IMR-90 (cell line): ENCODE results near the gene NGFR. TPM values are rescaled to one million over a fixed set of nuclear protein-coding genes. Genes with fewer than 3 reads are reported as not detected.

Source experiments
- ATAC-seq: fragments of 200-7000 bp; cut with Tn5 transposase; 2 replicates; pipeline ENCODE4 v1.9.1; 2020; ENCODE audit warnings: low read depth, mild to moderate bottlenecking, moderate library complexity
- BruUV-seq: library from RNA; stranded (reverse); fragments of 400-500 nt; replicated peaks from 2 replicates; lab custom pipeline; 2021; lab: Mats Ljungman, UMichigan
- CTCF ChIA-PET: fragments of 300-600 bp; formaldehyde crosslinking; extraction: SDS; loops from one replicate; lab custom pipeline; 2021; ENCODE audit warnings: antibody characterized with exemption; lab: Yijun Ruan, JAX
- POLR2A ChIA-PET: fragments of 300-600 bp; sonication (Branson Sonifier 250); formaldehyde crosslinking; loops from one replicate; lab custom pipeline; 2022; ENCODE audit warnings: antibody characterized with exemption; ENCODE audit not compliant: unreplicated experiment; lab: Charles Lee
- DNase-seq: peaks from one replicate; pipeline ENCODE4 v3.0.0; 2013
- H2AFZ ChIP-seq: replicated peaks from 2 replicates; pipeline ENCODE3; 2013; ENCODE audit warnings: low read length, mild to moderate bottlenecking; ENCODE audit not compliant: poor library complexity
- H2AK5ac ChIP-seq: 2 replicates; pipeline ENCODE4 v1.6.1; 2013; ENCODE audit warnings: low read depth, low read length, inconsistent platforms
- H2AK9ac ChIP-seq: replicated peaks from 2 replicates; pipeline ENCODE3; 2013; ENCODE audit warnings: mild to moderate bottlenecking, low read depth, low read length, moderate library complexity; ENCODE audit not compliant: poor library complexity
- H2BK120ac ChIP-seq: 2 replicates; pipeline ENCODE4 v1.6.1; 2013; ENCODE audit warnings: low read depth, low read length, inconsistent platforms
- H2BK15ac ChIP-seq: 3 replicates; pipeline ENCODE4 v1.6.1; 2013; ENCODE audit warnings: low read depth, low read length, inconsistent platforms
- H2BK20ac ChIP-seq: 2 replicates; pipeline ENCODE4 v1.6.1; 2013; ENCODE audit warnings: low read depth, mild to moderate bottlenecking, inconsistent platforms, low read length, moderate library complexity
- H2BK5ac ChIP-seq: 2 replicates; pipeline ENCODE4 v1.6.1; 2013; ENCODE audit warnings: mild to moderate bottlenecking, low read depth, low read length, inconsistent platforms; ENCODE audit not compliant: poor library complexity, severe bottlenecking
- H3K14ac ChIP-seq: replicated peaks from 2 replicates; pipeline ENCODE4 v1.6.1; 2013; ENCODE audit warnings: low read depth, low read length, inconsistent platforms
- H3K18ac ChIP-seq: 2 replicates; pipeline ENCODE4 v1.6.1; 2013; ENCODE audit warnings: low read depth, low read length, control low read depth
- H3K23ac ChIP-seq: 2 replicates; pipeline ENCODE4 v1.6.1; 2013; ENCODE audit warnings: low read depth, low read length, inconsistent platforms
- H3K27ac ChIP-seq: 2 replicates; pipeline ENCODE4 v1.5.1; 2013; ENCODE audit warnings: mild to moderate bottlenecking, control low read depth, low read length; ENCODE audit not compliant: insufficient read depth
- H3K27me3 ChIP-seq: 2 replicates; pipeline ENCODE4 v1.6.1; 2013; ENCODE audit warnings: low read length; ENCODE audit not compliant: control insufficient read depth, insufficient read depth
- H3K36me3 ChIP-seq: 2 replicates; pipeline ENCODE4 v1.6.1; 2013; ENCODE audit warnings: low read length, mixed read lengths; ENCODE audit not compliant: control insufficient read depth, insufficient read depth
- H3K4ac ChIP-seq: 2 replicates; pipeline ENCODE4 v1.6.1; 2013; ENCODE audit warnings: low read depth, low read length, inconsistent platforms
- H3K4me1 ChIP-seq: 2 replicates; pipeline ENCODE4 v1.6.1; 2013; ENCODE audit warnings: low read length, mixed read lengths; ENCODE audit not compliant: control insufficient read depth, insufficient read depth
- H3K4me2 ChIP-seq: 2 replicates; pipeline ENCODE4 v1.6.1; 2013; ENCODE audit warnings: low read depth, mild to moderate bottlenecking, control low read depth, low read length, moderate library complexity
- H3K4me3 ChIP-seq: 2 replicates; pipeline ENCODE4 v1.5.1; 2013; ENCODE audit warnings: low read depth, mild to moderate bottlenecking, control low read depth, low read length, moderate library complexity; ENCODE audit not compliant: insufficient read depth
- H3K56ac ChIP-seq: 2 replicates; pipeline ENCODE4 v1.6.1; 2013; ENCODE audit warnings: low read length, inconsistent platforms; ENCODE audit not compliant: insufficient read depth; ENCODE audit errors: extremely low read depth
- H3K79me1 ChIP-seq, 2 experiments: 2 replicates each; pipeline ENCODE4 v1.6.1; 2013; ENCODE audit warnings: low read length in 2 of 2, inconsistent platforms in 1 of 2, low read depth in 1 of 2
- H3K9ac ChIP-seq: 2 replicates; pipeline ENCODE4 v1.6.1; 2013; ENCODE audit warnings: low read depth, low read length, control low read depth
- H3K9me1 ChIP-seq: 2 replicates; pipeline ENCODE4 v1.6.1; 2013; ENCODE audit warnings: low read length, inconsistent platforms; ENCODE audit not compliant: insufficient read depth
- H3K9me3 ChIP-seq: 2 replicates; pipeline ENCODE4 v1.6.1; 2013; ENCODE audit warnings: low read length; ENCODE audit not compliant: control insufficient read depth, insufficient read depth
- H4K20me1 ChIP-seq: 2 replicates; pipeline ENCODE4 v1.6.1; 2013; ENCODE audit warnings: low read length, inconsistent platforms; ENCODE audit not compliant: insufficient read depth
- H4K5ac ChIP-seq: 2 replicates; pipeline ENCODE4 v1.6.1; 2013; ENCODE audit warnings: mild to moderate bottlenecking, low read depth, low read length, control low read depth
- H4K8ac ChIP-seq, 2 experiments: 2 replicates each; pipeline ENCODE4 v1.6.1; 2013; ENCODE audit warnings: low read depth in 2 of 2, low read length in 2 of 2, control low read depth in 1 of 2, inconsistent platforms in 1 of 2
- H4K91ac ChIP-seq: 2 replicates; pipeline ENCODE4 v1.6.1; 2013; ENCODE audit warnings: low read depth, low read length, inconsistent platforms; ENCODE audit not compliant: insufficient read depth
- BHLHE40 ChIP-seq: fragments of 150-350 bp; IDR thresholded peaks from 2 replicates; pipeline ENCODE4 v1.6.1; 2016; ENCODE audit warnings: mild to moderate bottlenecking, low read depth, low read length
- CEBPB ChIP-seq: IDR thresholded peaks from 2 replicates; pipeline ENCODE4 v1.6.1; 2012; ENCODE audit warnings: low read depth, low read length, improper control_type of control experiment
- CHD1 ChIP-seq: IDR thresholded peaks from 2 replicates; pipeline ENCODE4 v1.6.1; 2012; ENCODE audit warnings: low read depth, low read length, improper control_type of control experiment
- CTCF ChIP-seq: conservative IDR thresholded peaks from 2 replicates; pipeline ENCODE4 v1.5.1; 2012; ENCODE audit warnings: mild to moderate bottlenecking, low read depth, low read length, improper control_type of control experiment
- ELK1 ChIP-seq: fragments of 150-350 bp; IDR thresholded peaks from 2 replicates; pipeline ENCODE4 v1.6.1; 2016; ENCODE audit warnings: low read depth, mild to moderate bottlenecking, low read length, moderate library complexity, borderline replicate concordance
- FOS ChIP-seq: fragments of 150-350 bp; IDR thresholded peaks from 2 replicates; pipeline ENCODE4 v1.6.1; 2016; ENCODE audit warnings: low read depth, low read length
- MAFK ChIP-seq: IDR thresholded peaks from 2 replicates; pipeline ENCODE4 v1.6.1; 2012; ENCODE audit warnings: low read depth, low read length, improper control_type of control experiment
- MAZ ChIP-seq: IDR thresholded peaks from 2 replicates; pipeline ENCODE4 v1.6.1; 2012; ENCODE audit warnings: low read depth, mild to moderate bottlenecking, low read length, improper control_type of control experiment, moderate library complexity, borderline replicate concordance
- MXI1 ChIP-seq: IDR thresholded peaks from 2 replicates; pipeline ENCODE4 v1.6.1; 2012; ENCODE audit warnings: low read depth, mild to moderate bottlenecking, low read length, moderate library complexity, borderline replicate concordance
- NFE2L2 ChIP-seq: fragments of 150-350 bp; IDR thresholded peaks from 2 replicates; pipeline ENCODE4 v1.6.1; 2016; ENCODE audit warnings: low read depth, mild to moderate bottlenecking, low read length
- POLR2A ChIP-seq: IDR thresholded peaks from 2 replicates; pipeline ENCODE4 v1.6.1; 2012; ENCODE audit warnings: mild to moderate bottlenecking, low read depth, low read length
- RAD21 ChIP-seq: IDR thresholded peaks from 2 replicates; pipeline ENCODE4 v1.6.1; 2012; ENCODE audit warnings: low read length, improper control_type of control experiment
- RCOR1 ChIP-seq: IDR thresholded peaks from 2 replicates; pipeline ENCODE4 v1.6.1; 2012; ENCODE audit warnings: mild to moderate bottlenecking, low read length, improper control_type of control experiment; ENCODE audit not compliant: insufficient replicate concordance
- RFX5 ChIP-seq: IDR thresholded peaks from 2 replicates; pipeline ENCODE4 v1.8.0; 2012; ENCODE audit warnings: low read depth, mild to moderate bottlenecking, low read length, moderate library complexity
- SMC3 ChIP-seq: fragments of 150-350 bp; IDR thresholded peaks from 2 replicates; pipeline ENCODE4 v1.6.1; 2016; ENCODE audit warnings: low read depth, mild to moderate bottlenecking, antibody characterized with exemption, low read length, moderate library complexity
- USF2 ChIP-seq: fragments of 150-350 bp; IDR thresholded peaks from 2 replicates; pipeline ENCODE4 v1.6.1; 2017; ENCODE audit warnings: mild to moderate bottlenecking, antibody characterized with exemption, low read length, low read depth
- WGBS, 2 experiments: methylation state at CpG; one replicate each; pipeline versions ENCODE4 v1.1.5 to v1.1.7; 2013; ENCODE audit warnings: missing lambda C conversion rate in 2 of 2; ENCODE audit not compliant: insufficient read length in 1 of 2; ENCODE audit errors: extremely low coverage in 2 of 2; 5-methylcytosine and 5-hydroxymethylcytosine counted together
- dilution Hi-C: fragments of 300-500 bp; cut with HindIII; formaldehyde crosslinking; loops from one replicate; pipeline ENCODE4 v1.14.3; 2018; ENCODE audit warnings: low sequenced_read_pairs; ENCODE audit not compliant: unreplicated experiment
- in situ Hi-C: fragments of 300-500 bp; cut with MboI; formaldehyde crosslinking; loops from 3 replicates; pipeline ENCODE4 v1.14.3; 2019; ENCODE audit warnings: low sequenced_read_pairs, inconsistent platforms, mixed read lengths
- intact Hi-C: fragments of 100-400 bp; cut with micrococcal nuclease; formaldehyde crosslinking; loops from 2 replicates; pipeline ENCODE4 v1.10.0; 2022
- polyA plus RNA-seq, 3 experiments: library from polyadenylated mRNA; depleted of rRNA; stranded (reverse); fragments of >200 nt; gene quantifications; 2 replicates each; pipeline ENCODE4 v1.2.3, GENCODE V29; 2012; ENCODE audit warnings: low replicate concordance in 1 of 3
- total RNA-seq: library from RNA; depleted of rRNA; stranded (reverse); fragments of >200 nt; gene quantifications from 2 replicates; pipeline ENCODE4 v1.2.3, GENCODE V29; 2012

The NGFR gene
- total and polyA plus RNA-seq, 2 of the 4 experiments (the other 2 are of a cell fraction), result 0.15 to 0.18 TPM

DNA sequence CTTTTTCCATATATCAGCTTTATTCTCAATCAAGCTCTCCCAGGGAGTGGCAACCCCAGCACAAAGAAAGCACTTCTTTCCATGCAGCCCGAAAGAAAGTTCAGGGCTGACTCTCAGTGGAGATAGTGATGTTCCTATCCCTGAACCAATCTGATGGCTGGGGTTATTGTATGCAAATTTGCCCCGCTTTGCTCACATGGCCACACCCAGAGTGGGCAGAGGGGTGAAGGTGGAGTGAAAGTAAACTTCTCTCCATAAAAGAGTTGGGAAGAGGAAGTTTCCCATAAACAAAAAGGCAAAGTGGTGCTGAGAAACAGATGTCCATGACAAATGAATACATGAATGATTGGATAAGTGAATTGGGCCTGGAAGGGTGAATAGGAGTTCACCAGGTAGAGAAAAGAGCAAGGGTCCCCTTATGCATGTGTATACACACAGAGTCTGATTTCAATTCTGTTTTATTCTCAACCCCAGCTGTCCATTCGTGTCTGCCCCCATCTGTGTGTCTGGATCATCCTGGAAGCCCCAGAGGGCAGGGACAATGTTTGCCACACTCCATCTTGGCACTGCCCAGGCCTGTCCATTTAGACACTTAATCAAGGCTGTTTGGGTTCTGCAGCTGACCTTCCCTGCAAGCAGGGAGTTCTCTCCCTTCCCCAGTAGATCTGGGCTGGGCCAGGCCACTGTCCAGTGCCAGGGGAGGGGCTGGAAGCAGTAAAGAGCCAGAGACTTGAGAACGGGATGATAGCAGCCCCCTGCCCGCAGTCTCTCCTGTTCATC lies 14.1 kb upstream of the NGFR start:
- H2AK9ac ChIP-seq, result no peak overlapping the region
- no peak overlapping the region for H3K4me3 ChIP-seq
- no peak overlapping the region for H2AFZ ChIP-seq
- no peak overlapping the region for H3K18ac ChIP-seq
- no peaks in the 10 kb centered on the region for H3K36me3 ChIP-seq
- ChIA-PET POLR2A (no interaction called here), CTCF (no interaction called here)
- no peak overlapping the region for H3K4me2 ChIP-seq
- no peaks in the 10 kb centered on the region for H3K9me1 ChIP-seq
- no peak overlapping the region for H4K8ac ChIP-seq
- no peak overlapping the region for H3K56ac ChIP-seq
- H4K5ac ChIP-seq, result no peak overlapping the region
- H3K9me3 ChIP-seq, result no peaks in the 10 kb centered on the region
- 0% methylated on average over 1 of the region's 5 CpGs; no CpG with 5 or more reads in 1 of the 2 experiments for WGBS, 2 experiments
- TF ChIP-seq RFX5 (no peak), RCOR1 (no peak), NFE2L2 (no peak), MXI1 (no peak), CTCF (no peak), CHD1 (no peak), SMC3 (no peak), CEBPB (no peak), POLR2A (no peak), BHLHE40 (no peak), FOS (no peak), ELK1 (no peak), USF2 (no peak), MAZ (no peak), RAD21 (no peak), MAFK (no peak)
- no peak overlapping the region for H3K23ac ChIP-seq
- H2BK5ac ChIP-seq, result no peak overlapping the region
- H3K79me1 ChIP-seq, result no peaks in the 10 kb centered on the region
- in situ Hi-C loops, result no loop called here
- no peak overlapping the region for H3K9ac ChIP-seq
- H3K4ac ChIP-seq, result no peak overlapping the region
- no peak overlapping the region for H2AK5ac ChIP-seq
- no peak overlapping the region for H2BK15ac ChIP-seq
- H3K14ac ChIP-seq, result no peak overlapping the region
- intact Hi-C loops, result no loop called here
- no peak overlapping the region for H2BK120ac ChIP-seq
- BruUV-seq, result no TSS peak
- dilution Hi-C loops, result no loop called here
- ATAC-seq, result no peak
- DNase-seq, result no peak
- H3K27me3 ChIP-seq, result peaks cover 87% of the 10 kb centered on the region
- H2BK20ac ChIP-seq, result no peak overlapping the region
- H3K27ac ChIP-seq, result no peak overlapping the region
- no peaks in the 10 kb centered on the region for H4K20me1 ChIP-seq
- H3K4me1 ChIP-seq, result no peaks in the 10 kb centered on the region
- H4K91ac ChIP-seq, result no peak overlapping the region
